GM18499 (cell line): Measurements from ENCODE around the gene NLRP7.

Experiments
- ATAC-seq: cut with Tn5 transposase; IDR thresholded peaks from one replicate; pipeline ENCODE4 v1.9.1; 2021; ENCODE audit warnings: moderate number of reproducible peaks; ENCODE audit not compliant: insufficient read depth, unreplicated experiment

Gene NLRP7

GRCh38 chr19:54877471-54877870 is 69.9 kb downstream of the NLRP7 start:
- ATAC-seq: no peak

GRCh38 chr19:54875506-54875905 is 71.8 kb downstream of the NLRP7 start:
- no peak for ATAC-seq

- ATAC-seq: no peak
Observed at GRCh38 chr19:54873990-54874389, 73.3 kb downstream of the NLRP7 start, which contains the start of gene FCAR. Gene FCAR (plus strand): TSS chr19:54874235. CDS start chr19:54874290, 55 bp downstream.
